T-helper 9 cell (primary cell): ENCODE measurements around the gene LMBRD2.
"Not testable (repeated sequence)": the region's sequence is repeated elsewhere in the genome, so short reads cannot be mapped to it uniquely, and the experiment has no call there.

Experiments used
- DNase-seq: peaks from one replicate; pipeline ENCODE4 v3.0.0-alpha.2; 2020
- total RNA-seq, 2 donors: gene quantifications; one replicate each; lab custom pipeline; 2026; lab: John Stamatoyannopoulos, UW

LMBRD2 gene
- total RNA-seq, result 16.2 to 34.7 reads per million in 2 donors

- DNase-seq, result peak; percentile 95
Observed at GRCh38 chr5:36151434-36152323, at the start of gene LMBRD2, which contains the start of gene SKP2. Gene LMBRD2 (minus strand): TSS chr5:36151887. CDS start chr5:36143349, 8,538 bp downstream. Gene SKP2 (plus strand): TSS chr5:36152111. CDS start chr5:36152263, 152 bp downstream.

GRCh38 chr5:36200513-36200912, 48.8 kb upstream of the LMBRD2 start:
- no peak for DNase-seq

- DNase-seq, result no peak
Observed at GRCh38 chr5:36199620-36200019, 47.9 kb upstream of the LMBRD2 start.

- DNase-seq, result not testable (repeated sequence)
Observed at GRCh38 chr5:36198783-36199182, 47.1 kb upstream of the LMBRD2 start.

- no peak for DNase-seq
Observed at GRCh38 chr5:36198281-36198680, 46.6 kb upstream of the LMBRD2 start.

- no peak for DNase-seq
Observed at GRCh38 chr5:36193746-36194145, 42.1 kb upstream of the LMBRD2 start.

- not testable (repeated sequence) for DNase-seq
Observed at GRCh38 chr5:36184408-36184807, 32.7 kb upstream of the LMBRD2 start.

- DNase-seq, result no peak
Observed at GRCh38 chr5:36181774-36182173, 30.1 kb upstream of the LMBRD2 start.

- DNase-seq, result no peak
Observed at GRCh38 chr5:36180556-36181350, 29.1 kb upstream of the LMBRD2 start.

GRCh38 chr5:36179950-36180349, 28.3 kb upstream of the LMBRD2 start:
- no peak for DNase-seq

- no peak for DNase-seq
Observed at GRCh38 chr5:36178524-36178890, 26.8 kb upstream of the LMBRD2 start.

- no peak for DNase-seq
Observed at GRCh38 chr5:36177715-36178523, 26.2 kb upstream of the LMBRD2 start.

- DNase-seq, result no peak
Observed at GRCh38 chr5:36177154-36177553, 25.5 kb upstream of the LMBRD2 start.

GRCh38 chr5:36175043-36175442, 23.4 kb upstream of the LMBRD2 start:
- no peak for DNase-seq

GRCh38 chr5:36174119-36174518, 22.4 kb upstream of the LMBRD2 start:
- DNase-seq, result no peak

GRCh38 chr5:36173426-36173825, 21.7 kb upstream of the LMBRD2 start:
- no peak for DNase-seq

GRCh38 chr5:36172599-36172998, 20.9 kb upstream of the LMBRD2 start:
- no peak for DNase-seq

- no peak for DNase-seq
Observed at GRCh38 chr5:36170832-36171424, 19.2 kb upstream of the LMBRD2 start.

- DNase-seq, result no peak
Observed at GRCh38 chr5:36168737-36169136, 17.1 kb upstream of the LMBRD2 start.

GRCh38 chr5:36164461-36164860, 12.8 kb upstream of the LMBRD2 start:
- no peak for DNase-seq

- DNase-seq, result no peak
Observed at GRCh38 chr5:36162810-36163486, 11.3 kb upstream of the LMBRD2 start.

- DNase-seq, result no peak
Observed at GRCh38 chr5:36161361-36161760, 9.7 kb upstream of the LMBRD2 start.
